Measurements from ENCODE around the gene HDAC4.

HDAC4 gene

GRCh38 chr2:239318790-239319661 lies 81.8 kb downstream of the HDAC4 start:
- H4K20me1 ChIP-seq: peaks cover 0 to 48% (median under 1%) of the 10 kb centered on the region in 11 experiments; a peak in 13 of 22 replicates
- peaks cover 40 to 54% (median 51%) of the 10 kb centered on the region in 10 experiments for H3K4me1 ChIP-seq
- no peaks in the 10 kb centered on the region for H3K27me3 ChIP-seq
- H3K9me3 ChIP-seq (replicated peaks in 1 of 11): peaks cover 31 to 53% (median 46%) of the 10 kb centered on the region in 11 experiments
- H3K4me3 ChIP-seq: peak overlapping the region in 1 of 10 experiments; percentile 4; a peak in 3 of 20 replicates
- H3K36me3 ChIP-seq: peaks cover 16 to 60% (median 42%) of the 10 kb centered on the region in 11 experiments; a peak in 18 of 22 replicates
- H3K9ac ChIP-seq: peak overlapping the region; percentile 5 to 57 (median 38); a peak in 17 of 22 replicates
- peak overlapping the region; percentile 59 to 80 (median 70) for H3K4me2 ChIP-seq
- TF ChIP-seq Cebpa-rat (IDR thresholded peaks at IDR 0.05): no peak
- peak overlapping the region in 10 of 11 experiments; percentile 9 to 69 (median 58); a peak in 17 of 22 replicates for H3K27ac ChIP-seq

DNA sequence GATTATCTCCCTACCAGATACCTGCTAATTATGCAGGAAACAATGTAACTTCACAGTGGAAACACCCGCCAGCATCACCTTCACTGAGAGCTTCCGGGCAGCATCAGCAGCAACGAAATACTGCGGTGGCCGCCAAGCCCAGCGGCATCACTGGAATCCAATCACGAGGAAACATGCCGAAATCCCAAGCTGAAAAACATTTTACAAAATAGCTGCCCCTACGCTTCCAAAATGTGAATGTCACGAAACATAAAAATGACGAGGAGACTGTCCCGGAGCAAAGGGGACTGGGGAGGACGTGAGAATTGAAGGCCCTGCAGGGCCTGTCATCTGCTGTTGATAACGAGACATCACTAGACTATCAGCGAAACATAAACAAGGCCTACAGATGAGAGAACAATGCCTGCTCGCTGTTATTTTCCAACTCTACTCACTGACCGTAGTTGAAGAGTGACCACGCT lies 82.6 kb downstream of the HDAC4 start:
- Histone ChIP-seq H4K20me1 (peaks cover 4 to 56% (median 9%) of the 10 kb centered on the region in 11 experiments; a peak in 18 of 22 replicates), H3K4me3 (no peak overlapping the region), H3K36me3 (peaks cover 16 to 64% (median 42%) of the 10 kb centered on the region in 11 experiments; a peak in 18 of 22 replicates), H3K9me3 (replicated peaks in 1 of 11) (peaks cover 31 to 56% (median 46%) of the 10 kb centered on the region in 11 experiments), H3K9ac (no peak overlapping the region), H3K27ac (peak overlapping the region in 3 of 11 experiments; percentile 21 to 69 (median 67); a peak in 3 of 22 replicates), H3K27me3 (no peaks in the 10 kb centered on the region), H3K4me1 (peaks cover 47 to 54% (median 51%) of the 10 kb centered on the region in 10 experiments), H3K4me2 (peak overlapping the region in 10 of 11 experiments; percentile 59 to 80 (median 69); a peak in 15 of 22 replicates)
- TF ChIP-seq Cebpa-rat (IDR thresholded peaks at IDR 0.05): no peak

- Histone ChIP-seq H3K27ac (0 out of 22 replicates have a peak overlapping the region, but pooled peaks of 1 of the 11 experiments have one; percentile 4), H3K9me3 (replicated peaks in 1 of 11) (peaks cover 18 to 46% (median 34%) of the 10 kb centered on the region in 11 experiments), H3K27me3 (no peaks in the 10 kb centered on the region), H3K9ac (no peak overlapping the region), H3K4me1 (peaks cover 47 to 54% (median 51%) of the 10 kb centered on the region in 10 experiments), H3K4me2 (peak overlapping the region in 2 of 11 experiments; percentile 9 to 11; a peak in 1 of 22 replicates), H3K4me3 (no peak overlapping the region), H3K36me3 (peaks cover 16 to 52% (median 32%) of the 10 kb centered on the region in 11 experiments; a peak in 16 of 22 replicates), H4K20me1 (peaks cover 17 to 66% (median 22%) of the 10 kb centered on the region in 11 experiments; a peak in 20 of 22 replicates)
- no peak for TF ChIP-seq Cebpa-rat (IDR thresholded peaks at IDR 0.05)
Observed at GRCh38 chr2:239316562-239317465, 84.0 kb downstream of the HDAC4 start.

DNA sequence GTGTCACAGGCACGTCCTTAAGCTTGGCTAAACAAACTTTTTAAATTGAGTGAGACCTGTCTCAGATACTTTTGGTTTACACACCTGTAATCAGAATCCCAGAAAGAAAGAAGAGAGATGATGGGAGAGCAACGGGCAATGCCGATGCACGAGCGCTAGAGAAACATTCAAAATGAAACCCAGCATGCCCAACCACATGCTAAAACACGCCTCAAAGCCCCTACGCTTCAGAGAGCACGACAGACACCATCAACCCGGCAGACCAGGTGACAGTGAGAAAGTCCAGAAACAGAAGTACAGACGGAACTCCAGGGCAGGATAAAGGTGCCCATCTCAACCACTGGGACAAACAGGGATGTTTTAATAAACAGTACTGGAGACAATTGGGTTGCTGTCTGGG lies 85.5 kb downstream of the HDAC4 start:
- TF ChIP-seq Cebpa-rat (IDR thresholded peaks at IDR 0.05): no peak
- no peak overlapping the region for H3K4me2 ChIP-seq

GRCh38 chr2:239313776-239314175 lies 87.0 kb downstream of the HDAC4 start:
- H3K4me1 ChIP-seq: peaks cover 61 to 68% (median 63%) of the 10 kb centered on the region in 10 experiments
- H3K4me2 ChIP-seq: peak overlapping the region; percentile 72 to 97 (median 89)
- no peak overlapping the region for H3K4me3 ChIP-seq
- peaks cover 14 to 32% (median 26%) of the 10 kb centered on the region in 11 experiments; a peak in 21 of 22 replicates for H3K9me3 ChIP-seq (replicated peaks in 1 of 11)
- no peaks in the 10 kb centered on the region for H3K27me3 ChIP-seq
- peak overlapping the region in 4 of 11 experiments; percentile 8 to 63 (median 54); a peak in 5 of 22 replicates for H3K27ac ChIP-seq
- H3K36me3 ChIP-seq: peaks cover 14 to 47% (median 31%) of the 10 kb centered on the region in 11 experiments; a peak in 16 of 22 replicates
- no peak for TF ChIP-seq Cebpa-rat (IDR thresholded peaks at IDR 0.05)
- peaks cover 42 to 89% (median 53%) of the 10 kb centered on the region in 11 experiments for H4K20me1 ChIP-seq
- peak overlapping the region in 3 of 11 experiments; percentile 55 to 61 (median 58); a peak in 3 of 22 replicates for H3K9ac ChIP-seq

More for the DNA sequence above, 85.5 kb downstream of the HDAC4 start:
- Histone ChIP-seq H3K36me3 (peaks cover 14 to 47% (median 31%) of the 10 kb centered on the region in 11 experiments; a peak in 16 of 22 replicates), H3K4me3 (no peak overlapping the region), H3K9ac (no peak overlapping the region), H3K27ac (no peak overlapping the region), H3K9me3 (replicated peaks in 1 of 11) (peaks cover 14 to 32% (median 26%) of the 10 kb centered on the region in 11 experiments; a peak in 21 of 22 replicates), H4K20me1 (peaks cover 27 to 81% (median 37%) of the 10 kb centered on the region in 11 experiments), H3K27me3 (no peaks in the 10 kb centered on the region), H3K4me1 (peaks cover 55 to 62% (median 57%) of the 10 kb centered on the region in 10 experiments)

GRCh38 chr2:239312741-239313667 lies 87.8 kb downstream of the HDAC4 start:
- Histone ChIP-seq H4K20me1 (peaks cover 46 to 92% (median 60%) of the 10 kb centered on the region in 11 experiments), H3K4me1 (peaks cover 62 to 68% (median 64%) of the 10 kb centered on the region in 10 experiments), H3K9me3 (replicated peaks in 1 of 11) (peaks cover 14 to 32% (median 26%) of the 10 kb centered on the region in 11 experiments; a peak in 21 of 22 replicates), H3K27ac (peak overlapping the region in 7 of 11 experiments; percentile 23 to 63 (median 43); a peak in 12 of 22 replicates), H3K4me2 (peak overlapping the region; percentile 72 to 97 (median 89)), H3K27me3 (no peaks in the 10 kb centered on the region), H3K36me3 (peaks cover 14 to 43% (median 29%) of the 10 kb centered on the region in 11 experiments; a peak in 16 of 22 replicates), H3K4me3 (no peak overlapping the region; a peak in 1 of 20 replicates), H3K9ac (peak overlapping the region in 5 of 11 experiments; percentile 33 to 61 (median 55); a peak in 7 of 22 replicates)
- TF ChIP-seq Cebpa-rat (IDR thresholded peaks at IDR 0.05): no peak

GRCh38 chr2:239312081-239312511 lies 88.7 kb downstream of the HDAC4 start:
- H3K4me1 ChIP-seq: peaks cover 64 to 72% (median 71%) of the 10 kb centered on the region in 10 experiments

More at GRCh38 chr2:239312081-239312511, 88.7 kb downstream of the HDAC4 start:
- Histone ChIP-seq H4K20me1 (peaks cover 46 to 97% (median 70%) of the 10 kb centered on the region in 11 experiments), H3K4me3 (no peak overlapping the region), H3K9ac (no peak overlapping the region), H3K27ac (peak overlapping the region in 2 of 11 experiments; percentile 21 to 63; a peak in 3 of 22 replicates), H3K27me3 (no peaks in the 10 kb centered on the region), H3K9me3 (replicated peaks in 1 of 11) (peaks cover 14 to 31% (median 26%) of the 10 kb centered on the region in 11 experiments; a peak in 21 of 22 replicates), H3K4me2 (peak overlapping the region; percentile 14 to 97 (median 89); a peak in 21 of 22 replicates), H3K36me3 (peaks cover 11 to 36% (median 29%) of the 10 kb centered on the region in 11 experiments; a peak in 16 of 22 replicates)
- no peak for TF ChIP-seq Cebpa-rat (IDR thresholded peaks at IDR 0.05)

Measured in BLaER1 treated with 17β-estradiol and CSF1 and Interleukin-3, amounts not matched to agents 10 nM and 100 nM (cell line).